Measurements from ENCODE around the gene DIAPH2. TPM values are rescaled to one million over a fixed set of nuclear protein-coding genes. Genes with fewer than 3 reads are reported as not detected.

DIAPH2 gene
- total RNA-seq, 4 donors from 2014 or later: 16.7 to 27.3 (median 20.3) TPM

GRCh38 chrX:97039363-97040029, 354.9 kb downstream of the DIAPH2 start:
- peak in 1 of 2 donors; percentile 12 for DNase-seq (ENCODE audit: low spot score in 2 of 2)
- no peak overlapping the region for H3K4me3 ChIP-seq (ENCODE audit: low read depth, poor library complexity, severe bottlenecking)
- WGBS, 2 donors: 18 to 41% methylated on average over 4 of the region's 4 CpGs
- TF ChIP-seq CTCF (IDR thresholded peaks at IDR 0.05): no peak
- TF ChIP-seq POLR2A (IDR thresholded peaks at IDR 0.05): no peak
- intact Hi-C loops (cut with DNase I; ENCODE audit: low total_unique reads): no loop called here

DNA sequence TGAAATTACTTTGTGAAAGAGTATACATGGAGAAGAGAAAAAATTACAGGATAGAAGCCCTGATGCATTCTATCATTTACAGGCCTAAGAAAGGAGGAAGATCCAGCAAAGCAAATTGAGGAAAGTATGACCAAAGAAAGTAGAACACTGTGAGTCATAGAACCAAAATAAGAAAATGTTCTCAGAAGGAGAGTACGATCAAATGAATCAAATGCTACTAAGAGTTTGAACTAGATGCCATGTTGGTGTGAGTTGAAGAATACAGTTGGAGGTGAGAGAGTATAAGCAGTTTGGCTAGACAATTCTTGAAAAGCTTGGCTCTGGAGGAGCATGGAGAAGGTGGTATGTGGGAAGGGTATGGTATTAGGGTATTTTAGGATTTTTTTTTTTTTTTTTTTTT, 360.8 kb downstream of the DIAPH2 start:
- WGBS, 2 donors: 78% methylated on average over 1 of the region's 1 CpG
- intact Hi-C loops (cut with DNase I; ENCODE audit: low total_unique reads): no loop called here
- TF ChIP-seq POLR2A (IDR thresholded peaks at IDR 0.05): no peak
- no peak for TF ChIP-seq CTCF (IDR thresholded peaks at IDR 0.05)
- DNase-seq (ENCODE audit: low spot score in 2 of 2): no peak
- no peak overlapping the region for H3K4me3 ChIP-seq (ENCODE audit: low read depth, poor library complexity, severe bottlenecking)

- no peak for DNase-seq (ENCODE audit: low spot score in 2 of 2)
- no peak for TF ChIP-seq POLR2A (IDR thresholded peaks at IDR 0.05)
- TF ChIP-seq CTCF (IDR thresholded peaks at IDR 0.05): no peak
- intact Hi-C loops (cut with DNase I; ENCODE audit: low total_unique reads): no loop called here
- H3K4me3 ChIP-seq (ENCODE audit: low read depth, poor library complexity, severe bottlenecking): no peak overlapping the region
- 88 to 96% methylated on average over 3 of the region's 3 CpGs for WGBS, 2 donors
Measured at GRCh38 chrX:97046867-97047266, 362.2 kb downstream of the DIAPH2 start.

DNA sequence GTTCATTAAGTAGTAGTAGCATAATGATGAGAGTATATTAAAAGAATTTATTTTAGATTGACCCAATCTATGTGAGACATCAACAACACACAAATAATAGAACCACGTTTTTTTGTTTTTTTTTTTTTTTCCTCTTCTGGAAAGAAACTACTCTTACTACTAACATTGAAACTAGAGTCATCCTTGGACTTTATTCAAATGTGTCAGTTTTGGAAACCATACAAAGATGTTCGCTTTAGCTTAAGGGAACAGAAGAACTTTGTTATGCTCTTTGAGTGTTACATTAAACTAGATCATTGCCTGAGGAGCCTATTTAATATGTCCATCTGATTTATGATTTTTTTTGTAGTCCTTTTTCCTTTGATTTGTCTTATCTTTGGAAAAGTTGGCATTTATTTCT, 365.8 kb downstream of the DIAPH2 start:
- intact Hi-C loops (cut with DNase I; ENCODE audit: low total_unique reads): no loop called here
- TF ChIP-seq CTCF (IDR thresholded peaks at IDR 0.05) (no peak), POLR2A (IDR thresholded peaks at IDR 0.05) (no peak)
- 10 to 30% methylated on average over 2 of the region's 2 CpGs for WGBS, 2 donors
- no peak overlapping the region for H3K4me3 ChIP-seq (ENCODE audit: low read depth, poor library complexity, severe bottlenecking)
- DNase-seq (ENCODE audit: low spot score in 2 of 2): no peak

DNA sequence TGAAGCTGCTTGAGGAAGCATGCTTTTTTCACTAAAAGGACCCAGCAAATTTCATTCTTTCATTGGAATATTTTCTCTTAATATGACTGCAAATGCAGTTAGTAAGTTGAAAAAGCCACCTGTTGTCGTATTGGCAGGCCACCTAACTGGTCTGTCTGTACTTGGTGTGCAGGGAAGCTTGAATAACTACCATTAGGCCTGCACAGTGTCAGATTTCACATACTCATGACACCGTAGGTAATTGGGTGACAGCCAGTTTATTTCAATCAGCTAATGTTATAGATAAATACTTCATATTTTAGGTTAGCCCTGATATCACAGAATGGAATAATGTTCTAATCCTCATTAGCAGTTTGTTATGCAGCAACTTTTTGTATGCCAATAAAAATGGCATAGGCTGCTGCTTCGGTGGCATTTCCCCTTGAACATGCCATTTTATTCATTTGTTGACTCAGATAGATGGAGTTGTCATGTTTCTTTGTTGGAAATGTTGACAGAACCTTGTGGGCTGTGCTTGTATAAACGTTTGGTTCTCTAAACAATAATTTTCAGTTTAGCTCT, 372.8 kb downstream of the DIAPH2 start:
- H3K4me3 ChIP-seq (ENCODE audit: low read depth, poor library complexity, severe bottlenecking): no peak overlapping the region
- no peak for TF ChIP-seq CTCF (IDR thresholded peaks at IDR 0.05)
- no peak for TF ChIP-seq POLR2A (IDR thresholded peaks at IDR 0.05)
- intact Hi-C loops (cut with DNase I; ENCODE audit: low total_unique reads): no loop called here
- WGBS, 2 donors: 56 to 72% methylated on average over 4 of the region's 4 CpGs
- no peak for DNase-seq (ENCODE audit: low spot score in 2 of 2)

DNA sequence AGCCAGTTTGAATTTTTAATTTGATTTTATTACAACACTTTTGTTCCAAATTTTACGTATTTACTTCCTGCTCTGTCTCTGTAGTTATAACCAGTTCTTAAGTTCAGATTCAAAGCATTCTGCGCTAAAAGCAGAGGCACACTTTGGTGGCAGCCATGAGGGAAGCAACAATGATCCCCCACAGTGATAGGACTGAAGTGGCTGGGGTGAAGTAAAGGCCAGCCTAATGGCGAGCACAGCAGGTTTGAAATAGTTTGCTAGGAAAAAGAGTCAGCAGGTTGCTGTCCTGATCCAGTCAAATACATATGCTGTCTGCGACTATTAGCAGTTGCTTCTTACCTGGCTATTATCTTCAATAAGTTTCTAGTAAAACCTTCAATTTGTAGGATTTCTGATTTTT, 375.4 kb downstream of the DIAPH2 start:
- intact Hi-C loops (cut with DNase I; ENCODE audit: low total_unique reads): no loop called here
- DNase-seq (ENCODE audit: low spot score in 2 of 2): no peak
- no peak overlapping the region for H3K4me3 ChIP-seq (ENCODE audit: low read depth, poor library complexity, severe bottlenecking)
- WGBS, 2 donors: 60 to 90% methylated on average over 4 of the region's 4 CpGs
- TF ChIP-seq CTCF (IDR thresholded peaks at IDR 0.05): no peak
- no peak for TF ChIP-seq POLR2A (IDR thresholded peaks at IDR 0.05)
